K562 (cell line): Measurements from ENCODE around the gene CHD3. TPM values are rescaled to one million over a fixed set of nuclear protein-coding genes. Genes with fewer than 3 reads are reported as not detected.

Source experiments
- ATF2 ChIP-seq: sonication (generic); formaldehyde crosslinking; IDR thresholded peaks from 2 replicates; pipeline ENCODE4 v1.8.1; 2022; ENCODE audit warnings: missing genetic modification reagents
- BACH1 ChIP-seq: fragments of 200-800 bp; sonication (Bioruptor generic); IDR thresholded peaks from 2 replicates; pipeline ENCODE4 v1.6.1; 2016; ENCODE audit warnings: missing genetic modification characterization, missing compliant biosample characterization
- CBX3 ChIP-seq, 2 experiments: IDR thresholded peaks; 1 replicate in 1 of 2; 2 replicates in 1 of 2; pipeline ENCODE4 v1.6.1; 2012; ENCODE audit warnings: inconsistent platforms in 2 of 2, low read length in 2 of 2, borderline replicate concordance in 1 of 2, control low read depth in 1 of 2
- CLOCK ChIP-seq: fragments of 250-450 bp; sonication (Bioruptor Pico); IDR thresholded peaks from 2 replicates; pipeline ENCODE4 v1.4.0; 2020; ENCODE audit warnings: mild to moderate bottlenecking, moderate library complexity, borderline replicate concordance
- DEAF1 ChIP-seq: fragments of 450-650 bp; formaldehyde crosslinking; IDR thresholded peaks from 2 replicates; pipeline ENCODE4 v1.4.0; 2020; ENCODE audit warnings: mild to moderate bottlenecking, moderate library complexity
- ESRRB ChIP-seq: fragments of 250-450 bp; sonication (Bioruptor Pico); IDR thresholded peaks from 2 replicates; pipeline ENCODE4 v1.5.0; 2020; ENCODE audit warnings: mild to moderate bottlenecking, moderate library complexity, borderline replicate concordance
- ETS2 ChIP-seq: IDR thresholded peaks from 2 replicates; pipeline ENCODE4 v1.6.1; 2016; ENCODE audit warnings: borderline replicate concordance, missing genetic modification characterization, mild to moderate bottlenecking, moderate library complexity, missing compliant biosample characterization; ENCODE audit not compliant: poor library complexity, severe bottlenecking
- GATAD2B ChIP-seq: fragments of 450-650 bp; IDR thresholded peaks from 2 replicates; pipeline ENCODE4 v1.6.1; 2017; ENCODE audit warnings: mild to moderate bottlenecking, borderline replicate concordance
- HMBOX1 ChIP-seq: sonication (generic); IDR thresholded peaks from 2 replicates; pipeline ENCODE4 v1.6.1; 2016
- NFRKB ChIP-seq: fragments of 450-650 bp; IDR thresholded peaks from 2 replicates; pipeline ENCODE4 v1.6.1; 2016; ENCODE audit warnings: low read depth
- NUFIP1 ChIP-seq: fragments of 450-650 bp; IDR thresholded peaks from 2 replicates; pipeline ENCODE4 v1.6.1; 2018; ENCODE audit not compliant: partially characterized antibody
- PTTG1 ChIP-seq: fragments of 450-650 bp; IDR thresholded peaks from 2 replicates; pipeline ENCODE4 v1.6.1; 2016; ENCODE audit warnings: low read depth, mild to moderate bottlenecking, missing genetic modification characterization, missing compliant biosample characterization
- RCOR1 ChIP-seq, 2 experiments: IDR thresholded peaks; 2 replicates each; pipeline ENCODE4 v1.6.1; 2012; ENCODE audit warnings: low read depth in 2 of 2, low read length in 2 of 2, borderline replicate concordance in 1 of 2, improper control_type of control experiment in 1 of 2
- TBP ChIP-seq: optimal IDR thresholded peaks from 2 replicates; pipeline ENCODE3; 2011; ENCODE audit warnings: low read depth, low read length, improper control_type of control experiment
- ZBTB17 ChIP-seq: fragments of 450-650 bp; formaldehyde crosslinking; IDR thresholded peaks from 2 replicates; pipeline ENCODE4 v1.4.0; 2020; ENCODE audit warnings: mild to moderate bottlenecking
- ZNF124 ChIP-seq: sonication (generic); formaldehyde crosslinking; IDR thresholded peaks from 2 replicates; pipeline ENCODE4 v1.8.1; 2022; ENCODE audit warnings: missing genetic modification reagents
- ZNF197 ChIP-seq: fragments of 200-800 bp; sonication (Bioruptor generic); IDR thresholded peaks from 2 replicates; pipeline ENCODE4 v1.6.1; 2016; ENCODE audit warnings: low read depth, missing genetic modification characterization, missing compliant biosample characterization
- ZNF655 ChIP-seq: fragments of 250-450 bp; sonication (Bioruptor Pico); IDR thresholded peaks from 2 replicates; pipeline ENCODE4 v1.5.0; 2021
- ZNF764 ChIP-seq: fragments of 250-450 bp; sonication (Bioruptor Pico); IDR thresholded peaks from 2 replicates; pipeline ENCODE4 v1.4.0; 2020; ENCODE audit warnings: low read depth, mild to moderate bottlenecking, moderate library complexity
- polyA plus RNA-seq, 8 experiments: library from polyadenylated mRNA; depleted of rRNA in 4 of 8; stranded (reverse) in 5 of 8; unstranded in 3 of 8; fragments of >200 nt; fragmentation: Nextera tagmentation in 2 of 8; fragmentation: Illumina TruSeq in 1 of 8; extraction: Ambion mirVana in 2 of 8; extraction: Trizol in 1 of 8; gene quantifications; 2 replicates each; pipeline versions ENCODE4 v1.2.1 to v1.2.3, GENCODE V29; 2011 to 2014; ENCODE audit warnings: inconsistent platforms in 1 of 8, missing spikeins in 1 of 8
- total RNA-seq, 7 experiments: library from RNA; depleted of rRNA in 6 of 7; stranded (reverse); fragments of >200 nt in 6 of 7; fragmentation: Illumina TruSeq in 2 of 7; extraction: Trizol in 2 of 7; gene quantifications; 2 replicates each; pipeline versions ENCODE4 v1.2.1 to v1.2.3, GENCODE V29; 2011 to 2021; ENCODE audit warnings: low replicate concordance in 1 of 7

The CHD3 gene
- total and polyA plus RNA-seq, 9 of the 15 experiments (the other 6 are each of a cell fraction or from before 2014, with no cell fraction given) = 0.39 to 38.2 (median 21.2) TPM

- TF ChIP-seq PTTG1 (tag) (no peak), ETS2 (tag) (no peak), ATF2 (CRISPR knock-in tag) (no peak), CBX3 (IDR thresholded peaks at IDR 0.05; ENCODE audit: borderline replicate concordance in 1 of 2, low read length in 2 of 2) (peak in 1 of 2 experiments; percentile 81; a peak in 1 of 3 replicates), ZNF197 (CRISPR knock-in tag) (peak; percentile 75; the same call in 1 of the 2 replicates), GATAD2B (0 out of 2 replicates have a peak, but pooled peaks have one; percentile 35), BACH1 (tag) (no peak), ZBTB17 (no peak), HMBOX1 (no peak), ZNF764 (no peak), CLOCK (CRISPR knock-in tag) (no peak), ZNF655 (no peak), NUFIP1 (no peak), DEAF1 (no peak), ESRRB (CRISPR knock-in tag) (no peak), RCOR1 (IDR thresholded peaks at IDR 0.05; ENCODE audit: borderline replicate concordance in 1 of 2, low read depth in 2 of 2, low read length in 2 of 2) (no peak; a peak in 1 of 4 replicates), ZNF124 (CRISPR knock-in tag) (0 out of 2 replicates have a peak, but pooled peaks have one; percentile 54), TBP (peak; percentile 73), NFRKB (no peak)
Measured at GRCh38 chr17:7915611-7916384, 27.2 kb downstream of the CHD3 start, which contains the start of gene RNF227 (continued).
